ENCODE results near the gene SLC30A4. TPM values are rescaled to one million over a fixed set of nuclear protein-coding genes. Genes with fewer than 3 reads are reported as not detected.
"Not testable (repeated sequence)": the region's sequence is repeated elsewhere in the genome, so short reads cannot be mapped to it uniquely, and the experiment has no call there.

Gene SLC30A4
- total RNA-seq, 6 experiments from 2014 or later: 7.0 to 10.2 (median 8.5) TPM

DNA sequence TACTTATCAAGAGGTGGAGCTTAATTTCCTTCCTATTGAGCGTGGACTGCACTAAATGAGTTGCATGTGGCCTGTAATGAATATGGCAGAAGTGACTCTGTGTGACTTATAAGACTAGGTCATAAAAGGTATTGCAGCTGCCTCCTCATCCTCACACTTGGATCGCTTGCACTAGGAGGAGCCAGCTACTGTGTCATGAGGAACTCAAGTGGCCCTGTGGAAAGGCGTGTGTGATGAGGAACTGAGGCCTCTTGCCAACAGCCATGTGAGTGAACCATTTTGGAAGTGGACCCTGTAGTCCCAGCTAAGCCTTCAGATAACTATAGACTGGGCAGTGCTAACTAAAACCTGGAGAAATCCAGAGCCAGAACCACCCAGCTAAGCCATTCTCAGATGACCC is 7.1 kb upstream of the SLC30A4 start:
- no peak for DNase-seq
- H3K27ac Mint-ChIP-seq: no peak overlapping the region
- H3K9me3 Mint-ChIP-seq: no peaks in the 10 kb centered on the region
- peaks cover 13% of the 10 kb centered on the region for H3K4me1 Mint-ChIP-seq (ENCODE audit: low read depth)
- no peak overlapping the region for H3K4me3 Mint-ChIP-seq
- H3K27me3 Mint-ChIP-seq (ENCODE audit: insufficient read depth): no peaks in the 10 kb centered on the region; the same call in none of the 2 replicates
- no peaks in the 10 kb centered on the region for H3K36me3 Mint-ChIP-seq (ENCODE audit: low read depth)
- TF ChIP-seq, protein P1, sequence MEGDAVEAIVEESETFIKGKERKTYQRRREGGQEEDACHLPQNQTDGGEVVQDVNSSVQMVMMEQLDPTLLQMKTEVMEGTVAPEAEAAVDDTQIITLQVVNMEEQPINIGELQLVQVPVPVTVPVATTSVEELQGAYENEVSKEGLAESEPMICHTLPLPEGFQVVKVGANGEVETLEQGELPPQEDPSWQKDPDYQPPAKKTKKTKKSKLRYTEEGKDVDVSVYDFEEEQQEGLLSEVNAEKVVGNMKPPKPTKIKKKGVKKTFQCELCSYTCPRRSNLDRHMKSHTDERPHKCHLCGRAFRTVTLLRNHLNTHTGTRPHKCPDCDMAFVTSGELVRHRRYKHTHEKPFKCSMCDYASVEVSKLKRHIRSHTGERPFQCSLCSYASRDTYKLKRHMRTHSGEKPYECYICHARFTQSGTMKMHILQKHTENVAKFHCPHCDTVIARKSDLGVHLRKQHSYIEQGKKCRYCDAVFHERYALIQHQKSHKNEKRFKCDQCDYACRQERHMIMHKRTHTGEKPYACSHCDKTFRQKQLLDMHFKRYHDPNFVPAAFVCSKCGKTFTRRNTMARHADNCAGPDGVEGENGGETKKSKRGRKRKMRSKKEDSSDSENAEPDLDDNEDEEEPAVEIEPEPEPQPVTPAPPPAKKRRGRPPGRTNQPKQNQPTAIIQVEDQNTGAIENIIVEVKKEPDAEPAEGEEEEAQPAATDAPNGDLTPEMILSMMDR (IDR thresholded peaks at IDR 0.05): no peak

- H3K36me3 Mint-ChIP-seq (ENCODE audit: low read depth): no peaks in the 10 kb centered on the region
- no peak overlapping the region for H3K4me3 Mint-ChIP-seq
- no peak overlapping the region for H3K27ac Mint-ChIP-seq
- peaks cover 3% of the 10 kb centered on the region for H3K27me3 Mint-ChIP-seq (ENCODE audit: insufficient read depth)
- peaks cover 9% of the 10 kb centered on the region for H3K4me1 Mint-ChIP-seq (ENCODE audit: low read depth)
- no peak for DNase-seq
- H3K9me3 Mint-ChIP-seq: no peaks in the 10 kb centered on the region
- TF ChIP-seq, protein P1 (IDR thresholded peaks at IDR 0.05): no peak
Measured at GRCh38 chr15:45527086-45527485, 4.5 kb upstream of the SLC30A4 start.

DNA sequence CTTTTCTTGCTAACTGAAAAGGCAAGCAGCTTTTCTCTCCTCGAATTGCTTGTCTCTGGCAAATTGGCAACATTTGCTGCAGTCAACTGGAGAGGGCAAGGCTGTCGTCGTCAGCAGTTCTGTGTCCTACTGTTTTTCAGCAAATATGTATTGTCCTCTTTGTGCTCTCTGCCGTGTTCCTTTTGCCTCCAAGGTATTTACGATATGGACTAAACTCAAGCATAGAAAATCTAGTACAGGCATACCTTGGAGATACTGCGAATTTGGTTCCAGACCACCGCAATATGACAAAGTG is 558 bp upstream of the SLC30A4 start:
- Mint-ChIP-seq H3K4me3 (peak overlapping the region; percentile 91), H3K9me3 (no peaks in the 10 kb centered on the region), H3K27me3 (ENCODE audit: insufficient read depth) (peaks cover 3% of the 10 kb centered on the region), H3K27ac (peak overlapping the region; percentile 71), H3K36me3 (ENCODE audit: low read depth) (no peaks in the 10 kb centered on the region), H3K4me1 (ENCODE audit: low read depth) (peaks cover 33% of the 10 kb centered on the region)
- TF ChIP-seq, protein P1 (IDR thresholded peaks at IDR 0.05): no peak
- DNase-seq: peak; percentile 9

GRCh38 chr15:45521596-45522327 is 793 bp downstream of the SLC30A4 start:
- TF ChIP-seq, protein P1 (IDR thresholded peaks at IDR 0.05): no peak
- Mint-ChIP-seq H3K27me3 (ENCODE audit: insufficient read depth) (peaks cover 3% of the 10 kb centered on the region), H3K4me1 (ENCODE audit: low read depth) (peaks cover 33% of the 10 kb centered on the region), H3K27ac (peak overlapping the region; percentile 61), H3K36me3 (ENCODE audit: low read depth) (no peaks in the 10 kb centered on the region), H3K9me3 (no peaks in the 10 kb centered on the region), H3K4me3 (peak overlapping the region; percentile 96)
- no peak for DNase-seq

DNA sequence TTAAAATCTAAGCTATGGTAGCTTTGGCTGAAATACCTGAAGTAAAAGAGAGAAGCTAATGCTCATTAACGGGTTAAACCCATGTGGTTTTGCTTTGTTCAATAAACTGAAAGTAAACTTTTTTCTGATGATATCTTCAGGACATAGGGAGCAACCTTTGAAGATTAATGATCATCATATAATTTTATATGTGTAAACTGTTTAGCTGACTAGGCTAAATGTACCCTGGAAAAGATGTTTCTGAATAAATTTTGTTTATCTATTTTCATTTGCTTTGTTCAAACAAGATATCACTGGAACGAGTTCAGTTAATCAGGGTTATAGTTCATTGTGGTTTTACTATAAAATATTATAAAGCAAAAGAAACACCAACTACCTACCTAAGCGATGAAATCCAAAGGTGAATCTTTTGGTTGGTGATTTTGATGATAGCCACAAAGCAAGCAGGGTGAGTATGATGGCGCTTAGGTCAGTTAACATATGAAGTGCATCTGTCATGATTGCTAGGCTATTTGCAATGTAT is 11.7 kb downstream of the SLC30A4 start:
- Mint-ChIP-seq H3K27me3 (ENCODE audit: insufficient read depth) (no peaks in the 10 kb centered on the region; the same call in 1 of the 2 replicates), H3K4me1 (ENCODE audit: low read depth) (no peaks in the 10 kb centered on the region), H3K36me3 (ENCODE audit: low read depth) (peaks cover 5% of the 10 kb centered on the region; the same call in 1 of the 2 replicates), H3K4me3 (no peak overlapping the region), H3K27ac (no peak overlapping the region), H3K9me3 (no peaks in the 10 kb centered on the region)
- no peak for DNase-seq
- TF ChIP-seq, protein P1 (IDR thresholded peaks at IDR 0.05): no peak

DNA sequence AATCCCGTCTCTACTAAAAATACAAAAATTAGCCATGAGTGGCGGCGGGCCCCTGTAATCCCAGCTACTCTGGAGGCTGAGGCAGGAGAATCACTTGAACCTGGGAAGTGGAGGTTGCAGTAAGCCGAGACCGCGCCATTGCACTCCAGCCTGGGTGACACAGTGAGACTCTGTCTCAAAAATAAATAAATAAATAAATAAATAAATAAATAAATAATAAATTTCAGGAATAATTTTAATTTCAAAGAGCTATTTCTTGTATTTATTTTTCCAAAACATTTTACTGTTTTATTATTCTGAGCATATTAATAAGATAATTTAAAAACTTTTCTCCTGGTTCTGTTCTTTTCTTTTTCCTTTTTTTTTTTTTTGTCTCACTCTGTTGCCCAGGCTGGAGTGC is 15.4 kb downstream of the SLC30A4 start:
- H3K9me3 Mint-ChIP-seq; H3K27ac Mint-ChIP-seq; H3K27me3 Mint-ChIP-seq (ENCODE audit: insufficient read depth); DNase-seq; H3K4me3 Mint-ChIP-seq; H3K36me3 Mint-ChIP-seq (ENCODE audit: low read depth); H3K4me1 Mint-ChIP-seq (ENCODE audit: low read depth): not testable (repeated sequence)
